GM23338 (cell line): ENCODE data around the gene EDAR. TPM values are rescaled to one million over a fixed set of nuclear protein-coding genes. Genes with fewer than 3 reads are reported as not detected.

Source experiments
- ATAC-seq: fragments of 200-7000 bp; cut with Tn5 transposase; 3 replicates; pipeline ENCODE4 v1.9.1; 2020
- DNase-seq: peaks from one replicate; pipeline ENCODE4 v3.0.0-alpha.2; 2015; ENCODE audit warnings: low spot score
- H2AFZ ChIP-seq: fragments of 200-600 bp; sonication (generic); 2 replicates; pipeline ENCODE4 v1.8.0; 2016; ENCODE audit warnings: antibody characterized with exemption, mild to moderate bottlenecking, moderate library complexity
- H3F3A ChIP-seq: fragments of 200-600 bp; sonication (generic); replicated peaks from 2 replicates; pipeline ENCODE4 v1.8.0; 2017; ENCODE audit warnings: antibody characterized with exemption, mixed run types, low read depth
- H3K27ac ChIP-seq: fragments of 200-600 bp; sonication (generic); 2 replicates; pipeline ENCODE4 v1.6.1; 2016; ENCODE audit warnings: low read depth
- H3K27me3 ChIP-seq: fragments of 200-600 bp; sonication (generic); 2 replicates; pipeline ENCODE4 v1.8.0; 2016; ENCODE audit warnings: mild to moderate bottlenecking, mixed run types, moderate library complexity; ENCODE audit not compliant: insufficient read depth
- H3K36me3 ChIP-seq: fragments of 200-600 bp; sonication (generic); 2 replicates; pipeline ENCODE4 v1.8.0; 2016; ENCODE audit warnings: mild to moderate bottlenecking; ENCODE audit not compliant: insufficient read depth
- H3K4me1 ChIP-seq: fragments of 200-600 bp; sonication (generic); 2 replicates; pipeline ENCODE4 v1.8.0; 2016; ENCODE audit warnings: mild to moderate bottlenecking, moderate library complexity; ENCODE audit not compliant: insufficient read depth
- H3K4me2 ChIP-seq: fragments of 200-600 bp; sonication (generic); 2 replicates; pipeline ENCODE4 v1.7.1; 2017; ENCODE audit warnings: mixed run types
- H3K4me3 ChIP-seq: fragments of 200-600 bp; sonication (generic); 2 replicates; pipeline ENCODE4 v1.6.1; 2016; ENCODE audit warnings: mixed run types
- H3K79me2 ChIP-seq: fragments of 200-600 bp; sonication (generic); replicated peaks from 2 replicates; pipeline ENCODE4 v1.8.0; 2017; ENCODE audit warnings: mild to moderate bottlenecking; ENCODE audit not compliant: insufficient read depth
- H3K9me2 ChIP-seq: fragments of 200-600 bp; sonication (generic); 2 replicates; pipeline ENCODE4 v1.8.0; 2017; ENCODE audit not compliant: insufficient read depth
- H4K20me1 ChIP-seq: fragments of 200-600 bp; sonication (generic); replicated peaks from 2 replicates; pipeline ENCODE4 v1.8.0; 2017; ENCODE audit warnings: mild to moderate bottlenecking; ENCODE audit not compliant: insufficient read depth
- H3K27ac Mint-ChIP-seq: 2 replicates; pipeline ENCODE4 v1.8.0; 2020; ENCODE audit warnings: inconsistent platforms, mild to moderate bottlenecking, moderate library complexity, mixed read lengths
- H3K27me3 Mint-ChIP-seq: 3 replicates; pipeline ENCODE4 v1.8.0; 2022; ENCODE audit warnings: low read depth, mild to moderate bottlenecking, moderate library complexity, mixed read lengths, inconsistent platforms; ENCODE audit not compliant: insufficient read depth, poor library complexity
- H3K36me3 Mint-ChIP-seq: 3 replicates; pipeline ENCODE4 v1.8.0; 2021; ENCODE audit warnings: low read depth, mild to moderate bottlenecking, inconsistent platforms, moderate library complexity, mixed read lengths
- H3K4me1 Mint-ChIP-seq: 3 replicates; pipeline ENCODE4 v1.8.0; 2020; ENCODE audit warnings: mild to moderate bottlenecking, inconsistent platforms, mixed read lengths
- H3K4me3 Mint-ChIP-seq: 3 replicates; pipeline ENCODE4 v1.8.0; 2021; ENCODE audit warnings: moderate library complexity, mild to moderate bottlenecking, inconsistent platforms, mixed read lengths
- H3K9me3 Mint-ChIP-seq: 3 replicates; pipeline ENCODE4 v1.8.0; 2020; ENCODE audit warnings: moderate library complexity, mild to moderate bottlenecking, inconsistent platforms, mixed read lengths
- EZH2 ChIP-seq: fragments of 200-600 bp; sonication (generic); IDR thresholded peaks from one replicate; pipeline ENCODE4 v1.8.0; 2017; ENCODE audit warnings: antibody characterized with exemption, mild to moderate bottlenecking, low read depth; ENCODE audit not compliant: unreplicated experiment
- EZH2phosphoT487 ChIP-seq: fragments of 200-600 bp; sonication (generic); IDR thresholded peaks from one replicate; pipeline ENCODE4 v1.8.1; 2018; ENCODE audit warnings: antibody characterized with exemption; ENCODE audit not compliant: unreplicated experiment
- ZNF331 ChIP-seq: fragments of 250-450 bp; sonication (Bioruptor Pico); IDR thresholded peaks from 2 replicates; pipeline ENCODE4 v1.5.0; 2020; ENCODE audit warnings: low read depth, mild to moderate bottlenecking, moderate library complexity
- polyA plus RNA-seq: library from polyadenylated mRNA; unstranded; fragments of >200 nt; fragmentation: Nextera tagmentation; extraction: Ambion mirVana; gene quantifications from 2 replicates; pipeline ENCODE4 v1.2.1, GENCODE V29; 2016
- total RNA-seq: library from RNA; depleted of rRNA; stranded (reverse); fragments of >200 nt; shearing (Covaris generic); gene quantifications from 2 replicates; pipeline ENCODE4 v1.2.3, GENCODE V29; 2014
- TF ChIP-seq, protein P1 (sequence below): IDR thresholded peaks from 2 replicates; pipeline ENCODE4 v1.6.1; 2016; ENCODE audit warnings: antibody characterized with exemption
- TF ChIP-seq, protein P2 (sequence below), 2 experiments: fragments of 200-600 bp in 1 of 2; sonication (generic) in 1 of 2; conservative IDR thresholded peaks; 2 replicates each; pipeline versions ENCODE4 v1.5.1 to v1.6.1; 2016 to 2017; ENCODE audit warnings: antibody characterized with exemption in 2 of 2, low read depth in 2 of 2, mild to moderate bottlenecking in 2 of 2, moderate library complexity in 1 of 2
- TF ChIP-seq, protein P3 (sequence below): IDR thresholded peaks from one replicate; pipeline ENCODE4 v1.6.1; 2018; ENCODE audit warnings: antibody characterized with exemption; ENCODE audit not compliant: unreplicated experiment
- TF ChIP-seq, protein P4 (sequence below): fragments of 250-450 bp; sonication (Bioruptor Pico); IDR thresholded peaks from 2 replicates; pipeline ENCODE4 v1.5.0; 2020; ENCODE audit warnings: mild to moderate bottlenecking, moderate library complexity

Gene EDAR
- total and polyA plus RNA-seq, 2 experiments from 2014 or later = not detected

DNA sequence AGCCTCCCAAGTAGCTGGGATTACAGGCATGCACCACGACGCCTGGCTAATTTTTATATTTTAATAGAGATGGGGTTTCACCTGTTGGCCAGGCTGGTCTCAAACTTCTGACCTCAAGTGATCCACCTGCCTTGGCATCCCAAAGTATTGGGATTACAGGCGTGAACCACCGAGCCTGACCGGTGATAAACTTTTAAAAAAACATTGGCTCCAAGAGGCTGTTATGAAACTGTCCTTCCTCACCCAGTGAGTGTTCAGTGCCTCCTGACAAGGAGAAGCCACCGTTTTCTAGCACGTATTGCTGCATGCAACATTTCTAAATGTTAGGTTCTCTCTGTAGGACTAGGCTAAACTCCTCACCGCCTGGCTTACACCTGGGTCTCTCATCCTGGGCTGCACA is 63.3 kb downstream of the EDAR start:
- Histone ChIP-seq H3K4me3 (no peak overlapping the region), H3F3A (no peaks in the 10 kb centered on the region), H3K79me2 (no peaks in the 10 kb centered on the region), H3K27me3 (no peaks in the 10 kb centered on the region), H3K36me3 (no peaks in the 10 kb centered on the region), H3K4me1 (no peaks in the 10 kb centered on the region), H3K9me2 (no peaks in the 10 kb centered on the region), H4K20me1 (no peaks in the 10 kb centered on the region), H3K27ac (no peak overlapping the region), H2AFZ (no peak overlapping the region), H3K4me2 (no peak overlapping the region)
- ATAC-seq (no peak), DNase-seq (no peak)
- Mint-ChIP-seq H3K4me1 (peaks cover 6% of the 10 kb centered on the region; the same call in 2 of the 3 replicates), H3K27me3 (peaks cover 7% of the 10 kb centered on the region), H3K4me3 (no peak overlapping the region), H3K27ac (no peak overlapping the region), H3K9me3 (no peaks in the 10 kb centered on the region), H3K36me3 (no peaks in the 10 kb centered on the region)
- TF ChIP-seq, protein P1, sequence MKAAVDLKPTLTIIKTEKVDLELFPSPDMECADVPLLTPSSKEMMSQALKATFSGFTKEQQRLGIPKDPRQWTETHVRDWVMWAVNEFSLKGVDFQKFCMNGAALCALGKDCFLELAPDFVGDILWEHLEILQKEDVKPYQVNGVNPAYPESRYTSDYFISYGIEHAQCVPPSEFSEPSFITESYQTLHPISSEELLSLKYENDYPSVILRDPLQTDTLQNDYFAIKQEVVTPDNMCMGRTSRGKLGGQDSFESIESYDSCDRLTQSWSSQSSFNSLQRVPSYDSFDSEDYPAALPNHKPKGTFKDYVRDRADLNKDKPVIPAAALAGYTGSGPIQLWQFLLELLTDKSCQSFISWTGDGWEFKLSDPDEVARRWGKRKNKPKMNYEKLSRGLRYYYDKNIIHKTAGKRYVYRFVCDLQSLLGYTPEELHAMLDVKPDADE = no peak
- TF ChIP-seq, protein P2, sequence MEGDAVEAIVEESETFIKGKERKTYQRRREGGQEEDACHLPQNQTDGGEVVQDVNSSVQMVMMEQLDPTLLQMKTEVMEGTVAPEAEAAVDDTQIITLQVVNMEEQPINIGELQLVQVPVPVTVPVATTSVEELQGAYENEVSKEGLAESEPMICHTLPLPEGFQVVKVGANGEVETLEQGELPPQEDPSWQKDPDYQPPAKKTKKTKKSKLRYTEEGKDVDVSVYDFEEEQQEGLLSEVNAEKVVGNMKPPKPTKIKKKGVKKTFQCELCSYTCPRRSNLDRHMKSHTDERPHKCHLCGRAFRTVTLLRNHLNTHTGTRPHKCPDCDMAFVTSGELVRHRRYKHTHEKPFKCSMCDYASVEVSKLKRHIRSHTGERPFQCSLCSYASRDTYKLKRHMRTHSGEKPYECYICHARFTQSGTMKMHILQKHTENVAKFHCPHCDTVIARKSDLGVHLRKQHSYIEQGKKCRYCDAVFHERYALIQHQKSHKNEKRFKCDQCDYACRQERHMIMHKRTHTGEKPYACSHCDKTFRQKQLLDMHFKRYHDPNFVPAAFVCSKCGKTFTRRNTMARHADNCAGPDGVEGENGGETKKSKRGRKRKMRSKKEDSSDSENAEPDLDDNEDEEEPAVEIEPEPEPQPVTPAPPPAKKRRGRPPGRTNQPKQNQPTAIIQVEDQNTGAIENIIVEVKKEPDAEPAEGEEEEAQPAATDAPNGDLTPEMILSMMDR (conservative IDR thresholded peaks at IDR 0.05; ENCODE audit: low read depth in 2 of 2) = no peak
- TF ChIP-seq, protein P3, sequence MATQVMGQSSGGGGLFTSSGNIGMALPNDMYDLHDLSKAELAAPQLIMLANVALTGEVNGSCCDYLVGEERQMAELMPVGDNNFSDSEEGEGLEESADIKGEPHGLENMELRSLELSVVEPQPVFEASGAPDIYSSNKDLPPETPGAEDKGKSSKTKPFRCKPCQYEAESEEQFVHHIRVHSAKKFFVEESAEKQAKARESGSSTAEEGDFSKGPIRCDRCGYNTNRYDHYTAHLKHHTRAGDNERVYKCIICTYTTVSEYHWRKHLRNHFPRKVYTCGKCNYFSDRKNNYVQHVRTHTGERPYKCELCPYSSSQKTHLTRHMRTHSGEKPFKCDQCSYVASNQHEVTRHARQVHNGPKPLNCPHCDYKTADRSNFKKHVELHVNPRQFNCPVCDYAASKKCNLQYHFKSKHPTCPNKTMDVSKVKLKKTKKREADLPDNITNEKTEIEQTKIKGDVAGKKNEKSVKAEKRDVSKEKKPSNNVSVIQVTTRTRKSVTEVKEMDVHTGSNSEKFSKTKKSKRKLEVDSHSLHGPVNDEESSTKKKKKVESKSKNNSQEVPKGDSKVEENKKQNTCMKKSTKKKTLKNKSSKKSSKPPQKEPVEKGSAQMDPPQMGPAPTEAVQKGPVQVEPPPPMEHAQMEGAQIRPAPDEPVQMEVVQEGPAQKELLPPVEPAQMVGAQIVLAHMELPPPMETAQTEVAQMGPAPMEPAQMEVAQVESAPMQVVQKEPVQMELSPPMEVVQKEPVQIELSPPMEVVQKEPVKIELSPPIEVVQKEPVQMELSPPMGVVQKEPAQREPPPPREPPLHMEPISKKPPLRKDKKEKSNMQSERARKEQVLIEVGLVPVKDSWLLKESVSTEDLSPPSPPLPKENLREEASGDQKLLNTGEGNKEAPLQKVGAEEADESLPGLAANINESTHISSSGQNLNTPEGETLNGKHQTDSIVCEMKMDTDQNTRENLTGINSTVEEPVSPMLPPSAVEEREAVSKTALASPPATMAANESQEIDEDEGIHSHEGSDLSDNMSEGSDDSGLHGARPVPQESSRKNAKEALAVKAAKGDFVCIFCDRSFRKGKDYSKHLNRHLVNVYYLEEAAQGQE = no peak
- no peak for TF ChIP-seq ZNF331
- TF ChIP-seq, protein P4, sequence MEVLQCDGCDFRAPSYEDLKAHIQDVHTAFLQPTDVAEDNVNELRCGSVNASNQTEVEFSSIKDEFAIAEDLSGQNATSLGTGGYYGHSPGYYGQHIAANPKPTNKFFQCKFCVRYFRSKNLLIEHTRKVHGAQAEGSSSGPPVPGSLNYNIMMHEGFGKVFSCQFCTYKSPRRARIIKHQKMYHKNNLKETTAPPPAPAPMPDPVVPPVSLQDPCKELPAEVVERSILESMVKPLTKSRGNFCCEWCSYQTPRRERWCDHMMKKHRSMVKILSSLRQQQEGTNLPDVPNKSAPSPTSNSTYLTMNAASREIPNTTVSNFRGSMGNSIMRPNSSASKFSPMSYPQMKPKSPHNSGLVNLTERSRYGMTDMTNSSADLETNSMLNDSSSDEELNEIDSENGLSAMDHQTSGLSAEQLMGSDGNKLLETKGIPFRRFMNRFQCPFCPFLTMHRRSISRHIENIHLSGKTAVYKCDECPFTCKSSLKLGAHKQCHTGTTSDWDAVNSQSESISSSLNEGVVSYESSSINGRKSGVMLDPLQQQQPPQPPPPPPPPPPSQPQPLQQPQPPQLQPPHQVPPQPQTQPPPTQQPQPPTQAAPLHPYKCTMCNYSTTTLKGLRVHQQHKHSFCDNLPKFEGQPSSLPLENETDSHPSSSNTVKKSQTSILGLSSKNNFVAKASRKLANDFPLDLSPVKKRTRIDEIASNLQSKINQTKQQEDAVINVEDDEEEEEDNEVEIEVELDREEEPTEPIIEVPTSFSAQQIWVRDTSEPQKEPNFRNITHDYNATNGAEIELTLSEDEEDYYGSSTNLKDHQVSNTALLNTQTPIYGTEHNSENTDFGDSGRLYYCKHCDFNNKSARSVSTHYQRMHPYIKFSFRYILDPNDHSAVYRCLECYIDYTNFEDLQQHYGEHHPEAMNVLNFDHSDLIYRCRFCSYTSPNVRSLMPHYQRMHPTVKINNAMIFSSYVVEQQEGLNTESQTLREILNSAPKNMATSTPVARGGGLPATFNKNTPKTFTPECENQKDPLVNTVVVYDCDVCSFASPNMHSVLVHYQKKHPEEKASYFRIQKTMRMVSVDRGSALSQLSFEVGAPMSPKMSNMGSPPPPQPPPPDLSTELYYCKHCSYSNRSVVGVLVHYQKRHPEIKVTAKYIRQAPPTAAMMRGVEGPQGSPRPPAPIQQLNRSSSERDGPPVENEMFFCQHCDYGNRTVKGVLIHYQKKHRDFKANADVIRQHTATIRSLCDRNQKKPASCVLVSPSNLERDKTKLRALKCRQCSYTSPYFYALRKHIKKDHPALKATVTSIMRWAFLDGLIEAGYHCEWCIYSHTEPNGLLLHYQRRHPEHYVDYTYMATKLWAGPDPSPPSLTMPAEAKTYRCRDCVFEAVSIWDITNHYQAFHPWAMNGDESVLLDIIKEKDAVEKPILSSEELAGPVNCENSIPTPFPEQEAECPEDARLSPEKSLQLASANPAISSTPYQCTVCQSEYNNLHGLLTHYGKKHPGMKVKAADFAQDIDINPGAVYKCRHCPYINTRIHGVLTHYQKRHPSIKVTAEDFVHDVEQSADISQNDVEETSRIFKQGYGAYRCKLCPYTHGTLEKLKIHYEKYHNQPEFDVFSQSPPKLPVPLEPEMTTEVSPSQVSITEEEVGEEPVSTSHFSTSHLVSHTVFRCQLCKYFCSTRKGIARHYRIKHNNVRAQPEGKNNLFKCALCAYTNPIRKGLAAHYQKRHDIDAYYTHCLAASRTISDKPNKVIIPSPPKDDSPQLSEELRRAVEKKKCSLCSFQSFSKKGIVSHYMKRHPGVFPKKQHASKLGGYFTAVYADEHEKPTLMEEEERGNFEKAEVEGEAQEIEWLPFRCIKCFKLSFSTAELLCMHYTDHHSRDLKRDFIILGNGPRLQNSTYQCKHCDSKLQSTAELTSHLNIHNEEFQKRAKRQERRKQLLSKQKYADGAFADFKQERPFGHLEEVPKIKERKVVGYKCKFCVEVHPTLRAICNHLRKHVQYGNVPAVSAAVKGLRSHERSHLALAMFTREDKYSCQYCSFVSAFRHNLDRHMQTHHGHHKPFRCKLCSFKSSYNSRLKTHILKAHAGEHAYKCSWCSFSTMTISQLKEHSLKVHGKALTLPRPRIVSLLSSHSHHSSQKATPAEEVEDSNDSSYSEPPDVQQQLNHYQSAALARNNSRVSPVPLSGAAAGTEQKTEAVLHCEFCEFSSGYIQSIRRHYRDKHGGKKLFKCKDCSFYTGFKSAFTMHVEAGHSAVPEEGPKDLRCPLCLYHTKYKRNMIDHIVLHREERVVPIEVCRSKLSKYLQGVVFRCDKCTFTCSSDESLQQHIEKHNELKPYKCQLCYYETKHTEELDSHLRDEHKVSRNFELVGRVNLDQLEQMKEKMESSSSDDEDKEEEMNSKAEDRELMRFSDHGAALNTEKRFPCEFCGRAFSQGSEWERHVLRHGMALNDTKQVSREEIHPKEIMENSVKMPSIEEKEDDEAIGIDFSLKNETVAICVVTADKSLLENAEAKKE = no peak
- TF ChIP-seq EZH2phosphoT487 = no peak
- TF ChIP-seq EZH2 = no peak
